ENCODE measurements around the gene ZBTB49.

The ZBTB49 gene

DNA sequence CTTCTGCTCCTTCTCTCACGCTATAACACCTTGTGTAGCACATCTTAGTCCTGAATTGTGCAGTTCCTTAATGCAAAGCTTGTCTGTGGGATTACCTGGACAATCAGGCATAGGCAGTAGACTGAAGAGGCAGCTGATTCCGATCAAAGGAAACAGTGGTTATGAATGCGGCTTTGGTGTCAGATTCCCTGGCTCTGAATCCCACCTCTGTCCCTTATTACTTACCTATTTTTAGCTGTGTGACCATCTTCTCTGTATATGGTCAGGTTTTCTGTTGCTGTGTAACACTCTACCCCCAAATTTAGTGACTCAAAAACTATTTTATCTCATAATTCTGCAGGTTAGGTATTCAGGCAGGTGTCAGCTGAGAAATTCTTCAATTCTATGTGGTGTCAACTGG is 3.2 kb downstream of the ZBTB49 start:
- H3F3A ChIP-seq (ENCODE audit: insufficient read depth, low read length) = no peaks in the 10 kb centered on the region
- no peak overlapping the region for H3K4me2 ChIP-seq (ENCODE audit: low read length)
- no peaks in the 10 kb centered on the region for H3K9me3 ChIP-seq (ENCODE audit: low read length)
- H3K36me3 ChIP-seq (ENCODE audit: insufficient read depth, low read length) = no peaks in the 10 kb centered on the region
- no peaks in the 10 kb centered on the region for H3K9me2 ChIP-seq (ENCODE audit: low read depth, low read length)
- no peak overlapping the region for H3K27ac ChIP-seq (ENCODE audit: low read depth, low read length, poor library complexity, severe bottlenecking)
- peaks cover 14% of the 10 kb centered on the region for H3K79me2 ChIP-seq (ENCODE audit: insufficient read depth, low read length)
- H3K4me1 ChIP-seq (ENCODE audit: insufficient read depth, low read length, severe bottlenecking) = peaks cover 19% of the 10 kb centered on the region
- no peak for TF ChIP-seq EZH2 (IDR thresholded peaks at IDR 0.05; ENCODE audit: borderline replicate concordance, low read length)
- TF ChIP-seq, protein P1, sequence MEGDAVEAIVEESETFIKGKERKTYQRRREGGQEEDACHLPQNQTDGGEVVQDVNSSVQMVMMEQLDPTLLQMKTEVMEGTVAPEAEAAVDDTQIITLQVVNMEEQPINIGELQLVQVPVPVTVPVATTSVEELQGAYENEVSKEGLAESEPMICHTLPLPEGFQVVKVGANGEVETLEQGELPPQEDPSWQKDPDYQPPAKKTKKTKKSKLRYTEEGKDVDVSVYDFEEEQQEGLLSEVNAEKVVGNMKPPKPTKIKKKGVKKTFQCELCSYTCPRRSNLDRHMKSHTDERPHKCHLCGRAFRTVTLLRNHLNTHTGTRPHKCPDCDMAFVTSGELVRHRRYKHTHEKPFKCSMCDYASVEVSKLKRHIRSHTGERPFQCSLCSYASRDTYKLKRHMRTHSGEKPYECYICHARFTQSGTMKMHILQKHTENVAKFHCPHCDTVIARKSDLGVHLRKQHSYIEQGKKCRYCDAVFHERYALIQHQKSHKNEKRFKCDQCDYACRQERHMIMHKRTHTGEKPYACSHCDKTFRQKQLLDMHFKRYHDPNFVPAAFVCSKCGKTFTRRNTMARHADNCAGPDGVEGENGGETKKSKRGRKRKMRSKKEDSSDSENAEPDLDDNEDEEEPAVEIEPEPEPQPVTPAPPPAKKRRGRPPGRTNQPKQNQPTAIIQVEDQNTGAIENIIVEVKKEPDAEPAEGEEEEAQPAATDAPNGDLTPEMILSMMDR (IDR thresholded peaks at IDR 0.05; ENCODE audit: low read length) = no peak
- H3K9ac ChIP-seq (ENCODE audit: low read length) = no peak overlapping the region
- no peaks in the 10 kb centered on the region for H3K27me3 ChIP-seq (ENCODE audit: insufficient read depth, low read length)
- H3K4me3 ChIP-seq (ENCODE audit: low read depth, low read length, poor library complexity, severe bottlenecking) = no peak overlapping the region
- H2AFZ ChIP-seq (ENCODE audit: low read length) = no peak overlapping the region
- H4K20me1 ChIP-seq (ENCODE audit: insufficient read depth, low read length) = no peaks in the 10 kb centered on the region

DNA sequence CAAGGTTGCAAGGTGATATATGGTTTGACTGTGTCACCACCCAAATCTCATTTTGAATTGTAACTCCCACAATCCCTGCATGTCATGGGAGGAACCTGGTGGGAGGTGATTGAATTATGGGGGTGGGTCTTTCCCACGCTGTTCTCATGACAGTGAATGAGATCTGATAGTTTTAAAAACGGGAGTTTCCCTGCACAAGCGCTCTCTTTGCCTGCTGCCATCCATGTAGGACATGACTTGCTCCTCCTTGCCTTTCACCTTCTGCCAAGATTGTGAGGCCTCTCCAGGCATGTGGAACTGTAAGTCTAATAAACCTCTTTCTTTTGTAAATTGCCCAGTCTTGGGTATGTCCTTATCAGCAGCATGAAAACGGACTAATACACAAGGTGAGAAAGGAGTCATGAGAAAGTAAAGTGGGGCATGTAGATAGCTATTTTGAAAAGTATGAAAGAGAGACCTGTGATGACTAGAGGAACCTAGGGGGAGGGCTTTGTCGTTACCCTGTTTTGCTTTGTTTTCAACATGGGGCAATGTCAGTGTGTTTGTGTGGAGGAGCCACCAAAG is 6.3 kb downstream of the ZBTB49 start:
- Histone ChIP-seq H3K4me1 (ENCODE audit: insufficient read depth, low read length, severe bottlenecking) (peaks cover 1% of the 10 kb centered on the region), H3K4me3 (ENCODE audit: low read depth, low read length, poor library complexity, severe bottlenecking) (no peak overlapping the region), H2AFZ (ENCODE audit: low read length) (no peak overlapping the region), H3K27me3 (ENCODE audit: insufficient read depth, low read length) (no peaks in the 10 kb centered on the region), H3K79me2 (ENCODE audit: insufficient read depth, low read length) (no peaks in the 10 kb centered on the region), H3K9me3 (ENCODE audit: low read length) (no peaks in the 10 kb centered on the region), H3K9me2 (ENCODE audit: low read depth, low read length) (no peaks in the 10 kb centered on the region), H3K4me2 (ENCODE audit: low read length) (no peak overlapping the region), H3K9ac (ENCODE audit: low read length) (no peak overlapping the region), H4K20me1 (ENCODE audit: insufficient read depth, low read length) (no peaks in the 10 kb centered on the region), H3K36me3 (ENCODE audit: insufficient read depth, low read length) (no peaks in the 10 kb centered on the region), H3F3A (ENCODE audit: insufficient read depth, low read length) (no peaks in the 10 kb centered on the region), H3K27ac (ENCODE audit: low read depth, low read length, poor library complexity, severe bottlenecking) (no peak overlapping the region)
- TF ChIP-seq, protein P1 (IDR thresholded peaks at IDR 0.05; ENCODE audit: low read length) = no peak
- no peak for TF ChIP-seq EZH2 (IDR thresholded peaks at IDR 0.05; ENCODE audit: borderline replicate concordance, low read length)

DNA sequence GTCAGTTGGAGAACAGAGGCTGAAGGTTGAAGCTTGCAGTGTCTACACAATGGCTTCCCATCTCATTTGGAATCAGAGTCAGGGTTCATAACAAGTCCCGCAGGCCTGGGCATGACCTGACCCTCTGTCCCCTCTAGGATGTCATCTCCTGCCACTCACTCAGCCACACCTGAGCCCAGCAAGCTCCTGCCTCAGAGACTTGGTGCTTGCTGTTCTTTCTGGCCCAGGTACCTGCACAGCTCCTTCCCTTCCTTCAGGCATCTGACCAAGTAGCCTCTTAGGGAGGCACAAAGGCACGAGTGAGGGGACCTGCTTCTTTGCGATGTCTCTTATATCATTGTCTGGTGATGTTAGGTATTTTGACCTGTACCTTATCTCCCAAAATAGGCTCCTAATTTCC is 9.0 kb downstream of the ZBTB49 start:
- no peak overlapping the region for H3K9ac ChIP-seq (ENCODE audit: low read length)
- H3K9me2 ChIP-seq (ENCODE audit: low read depth, low read length) = no peaks in the 10 kb centered on the region
- no peak overlapping the region for H3K4me2 ChIP-seq (ENCODE audit: low read length)
- no peaks in the 10 kb centered on the region for H3K27me3 ChIP-seq (ENCODE audit: insufficient read depth, low read length)
- no peaks in the 10 kb centered on the region for H3K79me2 ChIP-seq (ENCODE audit: insufficient read depth, low read length)
- no peaks in the 10 kb centered on the region for H3K4me1 ChIP-seq (ENCODE audit: insufficient read depth, low read length, severe bottlenecking)
- H3F3A ChIP-seq (ENCODE audit: insufficient read depth, low read length) = no peaks in the 10 kb centered on the region
- no peak overlapping the region for H3K4me3 ChIP-seq (ENCODE audit: low read depth, low read length, poor library complexity, severe bottlenecking)
- peaks cover 4% of the 10 kb centered on the region; the same call in 1 of the 2 replicates for H3K36me3 ChIP-seq (ENCODE audit: insufficient read depth, low read length)
- no peaks in the 10 kb centered on the region for H4K20me1 ChIP-seq (ENCODE audit: insufficient read depth, low read length)
- TF ChIP-seq, protein P1 (IDR thresholded peaks at IDR 0.05; ENCODE audit: low read length) = no peak
- no peak for TF ChIP-seq EZH2 (IDR thresholded peaks at IDR 0.05; ENCODE audit: borderline replicate concordance, low read length)
- no peak overlapping the region for H3K27ac ChIP-seq (ENCODE audit: low read depth, low read length, poor library complexity, severe bottlenecking)
- H3K9me3 ChIP-seq (ENCODE audit: low read length) = no peaks in the 10 kb centered on the region
- H2AFZ ChIP-seq (ENCODE audit: low read length) = no peak overlapping the region
